HUES64 (cell line): ENCODE results near the gene SNX1.

Experiments used
- H3K27ac ChIP-seq: 2 replicates; pipeline ENCODE4 v1.7.0; 2013; ENCODE audit warnings: low read depth, low read length, inconsistent platforms
- H3K27me3 ChIP-seq: 2 replicates; pipeline ENCODE4 v1.6.1; 2013; ENCODE audit warnings: mild to moderate bottlenecking, low read length; ENCODE audit not compliant: insufficient read depth
- H3K36me3 ChIP-seq: 2 replicates; pipeline ENCODE4 v1.6.1; 2013; ENCODE audit warnings: mild to moderate bottlenecking, low read length; ENCODE audit not compliant: insufficient read depth
- H3K4me1 ChIP-seq: 2 replicates; pipeline ENCODE4 v1.6.1; 2013; ENCODE audit warnings: mild to moderate bottlenecking, low read length, moderate library complexity; ENCODE audit not compliant: insufficient read depth
- H3K4me3 ChIP-seq: 2 replicates; pipeline ENCODE4 v1.5.1; 2013; ENCODE audit warnings: mild to moderate bottlenecking, low read length, moderate library complexity
- H3K9ac ChIP-seq: 2 replicates; pipeline ENCODE4 v1.6.1; 2013; ENCODE audit warnings: mild to moderate bottlenecking, low read depth, low read length
- H3K9me3 ChIP-seq: 2 replicates; pipeline ENCODE4 v1.6.1; 2013; ENCODE audit warnings: low read depth, low read length; ENCODE audit not compliant: insufficient read depth
- WGBS: fragments of 150-250, 120-280 bp; methylation state at CpG from one replicate; pipeline ENCODE4 v1.1.7; 2013; ENCODE audit warnings: missing lambda C conversion rate; 5-methylcytosine and 5-hydroxymethylcytosine counted together

Gene SNX1

DNA sequence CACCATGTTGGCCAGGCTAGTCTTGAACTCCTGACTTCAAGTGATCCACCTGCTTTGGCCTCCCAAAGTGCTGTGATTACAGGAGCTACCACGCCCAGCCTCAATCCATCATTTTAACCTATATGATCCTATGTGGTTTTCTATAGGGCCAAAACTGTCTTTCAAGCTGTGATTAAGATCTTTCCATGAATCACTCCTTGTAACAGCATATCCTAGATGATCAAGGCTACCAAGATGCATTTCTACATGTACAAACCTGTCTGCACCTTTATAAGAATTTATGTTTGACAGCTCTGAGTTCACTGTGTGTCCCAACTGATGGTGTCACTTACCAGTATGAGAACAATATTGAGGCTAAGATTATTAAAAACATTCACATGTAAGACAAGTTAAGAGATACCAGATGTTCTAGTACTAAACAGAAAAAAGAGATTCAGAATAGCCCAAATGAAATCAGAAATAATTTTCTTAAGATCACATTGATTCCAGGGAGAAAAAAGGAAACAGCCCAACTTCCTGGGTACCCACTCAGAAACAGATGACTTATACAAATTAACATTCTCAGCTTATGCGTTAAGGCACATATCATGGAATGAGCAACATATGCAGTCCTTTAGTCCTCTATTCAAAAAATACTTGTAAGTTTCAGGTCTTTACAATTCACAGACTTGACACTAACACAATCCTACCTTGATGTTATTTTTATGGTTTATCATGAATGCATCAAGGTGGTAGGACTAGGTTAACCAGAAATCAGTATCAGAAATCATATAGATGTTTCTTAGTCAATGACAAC lies 91.8 kb downstream of the SNX1 start:
- H3K4me1 ChIP-seq: no peaks in the 10 kb centered on the region
- 92% methylated on average over 2 of the region's 2 CpGs for WGBS

More for the DNA sequence above, 91.8 kb downstream of the SNX1 start:
- H3K36me3 ChIP-seq: peaks cover 16% of the 10 kb centered on the region
- no peaks in the 10 kb centered on the region for H3K9me3 ChIP-seq
- H3K27ac ChIP-seq: no peak overlapping the region
- no peaks in the 10 kb centered on the region for H3K27me3 ChIP-seq
- no peak overlapping the region for H3K9ac ChIP-seq
- no peak overlapping the region for H3K4me3 ChIP-seq
